Measurements from ENCODE around the gene YWHAE. TPM values are rescaled to one million over a fixed set of nuclear protein-coding genes. Genes with fewer than 3 reads are reported as not detected.

YWHAE gene
- total RNA-seq, 1 experiment from 2014 or later: 1,282 TPM

- H2BK12ac ChIP-seq (ENCODE audit: insufficient read length, low read depth, low read length): no peak overlapping the region
- H3K56ac ChIP-seq (ENCODE audit: insufficient read length, low read depth, low read length): no peak overlapping the region
- no peak for DNase-seq
- Mint-ChIP-seq H3K9me3 (no peaks in the 10 kb centered on the region), H3K27ac (no peak overlapping the region; a peak in 1 of 7 replicates), H3K27me3 (ENCODE audit: low read depth) (peaks cover 28% of the 10 kb centered on the region), H3K4me3 (no peak overlapping the region), H3K4me1 (peaks cover 7 to 10% of the 10 kb centered on the region in 2 experiments), H3K36me3 (ENCODE audit: insufficient read depth in 1 of 3, low read depth in 3 of 3) (no peaks in the 10 kb centered on the region)
- H2AFZ ChIP-seq (ENCODE audit: low read length): no peak overlapping the region
- H4K5ac ChIP-seq (ENCODE audit: insufficient read length, low read depth, low read length): no peak overlapping the region
- H2BK120ac ChIP-seq (ENCODE audit: low read depth, low read length, poor library complexity, severe bottlenecking): no peak overlapping the region
- H3K4me2 ChIP-seq (ENCODE audit: insufficient read depth, insufficient read length, low read length): no peak overlapping the region
- H3K18ac ChIP-seq (ENCODE audit: insufficient read length, low read depth, low read length): no peak overlapping the region
- H2BK15ac ChIP-seq (ENCODE audit: low read depth, low read length): no peak overlapping the region
- H3K27ac ChIP-seq (ENCODE audit: insufficient read length, low read depth, low read length): no peak overlapping the region
- H3K23me2 ChIP-seq (ENCODE audit: insufficient read length, low read depth, low read length, poor library complexity, severe bottlenecking): no peaks in the 10 kb centered on the region
- H3K9ac ChIP-seq (ENCODE audit: extremely low read depth, insufficient read length, low read length): no peak overlapping the region
- no peak overlapping the region for H2BK5ac ChIP-seq (ENCODE audit: insufficient read length, low read length)
- no peaks in the 10 kb centered on the region for H3K9me3 ChIP-seq (ENCODE audit: control insufficient read depth, low read depth, low read length)
- no peak overlapping the region for H3K4ac ChIP-seq (ENCODE audit: low read depth, low read length)
- H2AK5ac ChIP-seq (ENCODE audit: insufficient read length, low read length): no peak overlapping the region
- H4K8ac ChIP-seq (replicated peaks; ENCODE audit: insufficient read length, low read depth, low read length): no peak overlapping the region
- H3K23ac ChIP-seq (ENCODE audit: insufficient read length, low read depth, low read length): no peak overlapping the region
- no peaks in the 10 kb centered on the region for H3K4me1 ChIP-seq (ENCODE audit: insufficient read depth, low read length)
- no CpG with 5 or more reads among the region's 18 CpGs for WGBS (ENCODE audit: extremely low coverage, insufficient read length, low lambda C conversion rate)
- TF ChIP-seq CTCF (conservative IDR thresholded peaks at IDR 0.05): no peak
- H4K91ac ChIP-seq (ENCODE audit: insufficient read length, low read depth, low read length): no peak overlapping the region
- H4K20me1 ChIP-seq (ENCODE audit: control insufficient read depth, insufficient read depth, insufficient read length): no peaks in the 10 kb centered on the region
- H3K79me2 ChIP-seq (ENCODE audit: insufficient read depth, low read length): no peaks in the 10 kb centered on the region
- H3K79me1 ChIP-seq (ENCODE audit: insufficient read depth, low read depth, low read length, poor library complexity, severe bottlenecking): no peaks in the 10 kb centered on the region
- H3K14ac ChIP-seq (ENCODE audit: insufficient read depth, low read length): no peak overlapping the region
- no peak overlapping the region for H2BK20ac ChIP-seq (ENCODE audit: low read depth, low read length, poor library complexity, severe bottlenecking)
- no peak overlapping the region for H3T11ph ChIP-seq (ENCODE audit: low read length)
- H3K27me3 ChIP-seq (ENCODE audit: insufficient read depth, low read length): no peaks in the 10 kb centered on the region
Measured at GRCh38 chr17:1302761-1303160, 97.3 kb downstream of the YWHAE start.

Measured in H9 (cell line).